Erythroblast (primary cell): ENCODE data around the gene IGF2BP3.

Experiments used
- GATA1 ChIP-seq: IDR thresholded peaks from 2 replicates; pipeline ENCODE4 v1.6.1; 2011; ENCODE audit warnings: low read depth, mild to moderate bottlenecking, control low read depth, low read length, moderate library complexity
- POLR2A ChIP-seq: IDR thresholded peaks from 2 replicates; pipeline ENCODE4 v1.6.1; 2011; ENCODE audit warnings: mild to moderate bottlenecking, low read length

DNA sequence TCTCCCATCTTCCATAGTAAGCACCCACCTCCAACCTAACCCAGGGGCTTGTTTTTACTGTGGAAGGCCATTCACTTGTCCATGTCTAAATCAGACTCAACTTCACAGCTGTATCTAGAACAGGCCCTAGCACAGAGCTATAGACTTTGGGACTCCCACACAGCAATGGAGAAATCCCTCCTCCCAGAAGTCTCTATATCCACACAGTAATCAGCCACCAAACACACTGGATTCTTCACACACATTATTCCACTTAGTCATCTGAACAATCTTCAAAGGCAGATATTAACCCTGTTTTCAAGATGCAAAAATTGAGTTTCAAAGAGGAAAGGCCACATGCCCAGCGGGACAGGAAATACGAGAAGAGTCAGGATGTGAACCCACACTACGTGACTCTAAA, 89.3 kb downstream of the IGF2BP3 start:
- TF ChIP-seq POLR2A (no peak), GATA1 (no peak)
